ENCODE results near the gene CEP95. TPM values are rescaled to one million over a fixed set of nuclear protein-coding genes. Genes with fewer than 3 reads are reported as not detected.

CEP95 gene
- total and polyA plus RNA-seq, 10 of the 15 experiments (the other 5 are each of a cell fraction or from before 2014, with no cell fraction given), result 17.7 to 54.9 (median 29.6) TPM

GRCh38 chr17:64505340-64506200 is 1.2 kb upstream of the CEP95 start (continued):
- no peak for TF ChIP-seq CUX1 (IDR thresholded peaks at IDR 0.05; ENCODE audit: insufficient replicate concordance, low read depth, low read length)

GRCh38 chr17:64506201-64506575 is 589 bp upstream of the CEP95 start, which contains the start of gene DDX5:
TSS of gene DDX5 (minus strand) at chr17:64506289. CDS start at chr17:64506119, 170 bp downstream.
- Histone ChIP-seq H4K20me1 (ENCODE audit: control insufficient read depth, insufficient read depth) (peaks cover 9% of the 10 kb centered on the region), H3K9me3 (replicated peaks; ENCODE audit: control insufficient read depth, insufficient read depth, low read length) (no peaks in the 10 kb centered on the region), H3K79me2 (ENCODE audit: control insufficient read depth, insufficient read depth, low read length) (peaks cover 78% of the 10 kb centered on the region), H3K27me3 (replicated peaks in 1 of 2; ENCODE audit: control insufficient read depth in 2 of 2, insufficient read depth in 2 of 2, low read length in 1 of 2) (no peaks in the 10 kb centered on the region), H3K36me3 (ENCODE audit: control insufficient read depth in 2 of 2, insufficient read depth in 2 of 2, low read length in 1 of 2) (peaks cover 5 to 36% of the 10 kb centered on the region in 2 experiments), H2AFZ (ENCODE audit: control insufficient read depth, low read depth, low read length) (peak within 1 kb of the TSS; percentile 86), H3K4me2 (ENCODE audit: control insufficient read depth, insufficient read depth) (peak within 1 kb of the TSS; percentile 66), H3K27ac (ENCODE audit: control insufficient read depth, insufficient read depth) (peak within 1 kb of the TSS; percentile 100), H3K9ac (ENCODE audit: control insufficient read depth, insufficient read depth, low read length) (peak within 1 kb of the TSS; percentile 100), H3K4me1 (ENCODE audit: control insufficient read depth, insufficient read depth, low read length) (peaks cover 7% of the 10 kb centered on the region; the same call in 1 of the 2 replicates), H3K4me3 (peak within 1 kb of the TSS; percentile 100)
- ChIA-PET POLR2A (interaction anchor here (0.6 to 3.0 kb wide), 10 partner anchors 10 to 884 kb away, joined by 3 to 64 read pairs (median 3); partner anchors contain the start of genes MAP3K3 and POLG2), RAD21 (ENCODE audit: unreplicated experiment) (interaction anchor here (0.6 to 2.6 kb wide), 9 partner anchors 8 to 143 kb away, joined by 3 to 11 read pairs (median 4); partner anchors contain the start of gene POLG2), SMC1A (ENCODE audit: uncharacterized antibody, unreplicated experiment) (interaction anchor here (0.8 to 2.9 kb wide), 12 partner anchors 9 to 188 kb away, joined by 3 to 25 read pairs (median 4); partner anchors contain the start of gene POLG2), CTCF (interaction anchor here (0.7 to 6.8 kb wide), 5 partner anchors 8 to 128 kb away, joined by 3 to 89 read pairs (median 4); partner anchors contain the start of gene POLG2)
- ATAC-seq, result peak; percentile 73
- intact Hi-C loops (cut with micrococcal nuclease; ENCODE audit: unreplicated experiment) (loop anchor here (2.0 kb wide), 1 partner anchor 143 kb away; no protein-coding TSS in a partner anchor), in situ Hi-C loops (cut with MboI) (loop anchor here (10.0 kb wide), 2 partner anchors 139 to 661 kb away; partner anchors contain the start of gene SMARCD2)
- no TSS peak for BruUV-seq (replicated peaks)
- WGBS (ENCODE audit: insufficient coverage, insufficient replicate concordance, low lambda C conversion rate, missing lambda C conversion rate), result 3% methylated on average over 31 of the region's 31 CpGs
- FAIRE-seq, result peak; percentile 90
- DNase-seq (ENCODE audit: low read depth, low spot score), result no peak
- TF ChIP-seq RCOR1 (conservative IDR thresholded peaks at IDR 0.05; ENCODE audit: low read depth, low read length), result peak; percentile 27; the same call in 1 of the 2 replicates
- TF ChIP-seq FOXK2 (IDR thresholded peaks at IDR 0.05), result no peak
- TF ChIP-seq SMAD5 (IDR thresholded peaks at IDR 0.05; ENCODE audit: low read depth), result peak; percentile 99
- no peak for TF ChIP-seq SIX5 (IDR thresholded peaks at IDR 0.05; ENCODE audit: low read depth, low read length, severe bottlenecking)
- TF ChIP-seq CBFB (IDR thresholded peaks at IDR 0.05; ENCODE audit: low read depth), result peak; percentile 95
- no peak for TF ChIP-seq ETV6 (conservative IDR thresholded peaks at IDR 0.05 in 1 of 2, IDR thresholded peaks at IDR 0.05 in 1 of 2; ENCODE audit: borderline replicate concordance in 1 of 2, low read depth in 1 of 2)
- no peak for TF ChIP-seq KAT2A (conservative IDR thresholded peaks at IDR 0.05; ENCODE audit: control insufficient read depth, low read depth, low read length)
- no peak for TF ChIP-seq SRF (IDR thresholded peaks at IDR 0.05; ENCODE audit: low read depth in 2 of 2, low read length in 2 of 2)
- TF ChIP-seq NBN (IDR thresholded peaks at IDR 0.05), result no peak
- TF ChIP-seq ZNF687 (IDR thresholded peaks at IDR 0.05), result peak; percentile 79

Measured in GM12878 (cell line).